C4-2B (cell line): ENCODE measurements around the gene NECAB2.

Experiments
- ZFX ChIP-seq: fragments of 450-650 bp; IDR thresholded peaks from 2 replicates; pipeline ENCODE4 v1.6.1; 2017
- TF ChIP-seq, protein P1 (sequence below): fragments of 450-650 bp; conservative IDR thresholded peaks from 2 replicates; pipeline ENCODE4 v1.5.1; 2017; ENCODE audit warnings: mild to moderate bottlenecking

DNA sequence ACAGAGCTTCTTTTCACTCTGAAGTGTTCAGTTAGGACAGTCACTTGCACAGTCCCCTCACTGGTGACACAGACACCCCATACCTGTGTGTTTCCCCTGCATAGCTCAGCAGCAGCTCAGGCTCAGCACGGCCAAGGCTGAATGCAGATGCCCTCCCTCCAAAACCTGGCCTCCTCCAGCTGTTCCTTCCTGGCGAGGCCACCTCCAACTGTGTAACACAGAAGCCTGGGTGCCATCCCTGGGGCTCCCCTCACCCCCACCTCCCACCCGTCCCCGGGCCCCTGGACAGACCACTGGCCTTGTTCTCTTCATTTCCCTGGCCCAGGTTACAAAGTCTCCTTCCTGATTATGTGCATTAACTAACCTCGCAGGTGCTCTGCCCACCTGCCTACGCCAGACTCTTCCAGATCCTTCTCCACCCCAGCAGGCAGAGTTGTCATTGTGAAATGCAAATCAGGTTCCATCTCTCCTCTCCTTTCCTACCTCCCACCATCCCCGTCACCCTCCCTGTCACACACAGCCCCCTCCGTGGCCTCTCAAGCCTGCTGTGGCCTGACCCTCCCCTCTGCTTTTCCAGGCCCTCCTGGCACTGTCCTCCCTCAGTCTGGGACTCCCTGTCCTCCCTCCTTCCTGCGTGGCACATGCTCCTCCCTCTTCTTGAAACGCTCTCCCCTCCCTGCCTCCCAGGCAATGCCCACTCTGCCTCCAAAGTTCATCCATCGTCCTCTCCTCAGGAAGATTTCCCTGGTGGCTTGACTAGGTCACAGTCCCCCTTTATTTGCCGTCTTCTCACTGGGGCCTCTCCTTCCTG, 42.7 kb upstream of the NECAB2 start:
- TF ChIP-seq, protein P1, sequence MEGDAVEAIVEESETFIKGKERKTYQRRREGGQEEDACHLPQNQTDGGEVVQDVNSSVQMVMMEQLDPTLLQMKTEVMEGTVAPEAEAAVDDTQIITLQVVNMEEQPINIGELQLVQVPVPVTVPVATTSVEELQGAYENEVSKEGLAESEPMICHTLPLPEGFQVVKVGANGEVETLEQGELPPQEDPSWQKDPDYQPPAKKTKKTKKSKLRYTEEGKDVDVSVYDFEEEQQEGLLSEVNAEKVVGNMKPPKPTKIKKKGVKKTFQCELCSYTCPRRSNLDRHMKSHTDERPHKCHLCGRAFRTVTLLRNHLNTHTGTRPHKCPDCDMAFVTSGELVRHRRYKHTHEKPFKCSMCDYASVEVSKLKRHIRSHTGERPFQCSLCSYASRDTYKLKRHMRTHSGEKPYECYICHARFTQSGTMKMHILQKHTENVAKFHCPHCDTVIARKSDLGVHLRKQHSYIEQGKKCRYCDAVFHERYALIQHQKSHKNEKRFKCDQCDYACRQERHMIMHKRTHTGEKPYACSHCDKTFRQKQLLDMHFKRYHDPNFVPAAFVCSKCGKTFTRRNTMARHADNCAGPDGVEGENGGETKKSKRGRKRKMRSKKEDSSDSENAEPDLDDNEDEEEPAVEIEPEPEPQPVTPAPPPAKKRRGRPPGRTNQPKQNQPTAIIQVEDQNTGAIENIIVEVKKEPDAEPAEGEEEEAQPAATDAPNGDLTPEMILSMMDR: no peak
- no peak for TF ChIP-seq ZFX
